ENCODE results near the gene CYTH3. TPM values are rescaled to one million over a fixed set of nuclear protein-coding genes. Genes with fewer than 3 reads are reported as not detected.
A peak's percentile ranks its signal among the peaks of the same experiment; 100 is the strongest.
"Not testable (repeated sequence)": the region's sequence is repeated elsewhere in the genome, so short reads cannot be mapped to it uniquely, and the experiment has no call there.

CYTH3 gene
- total and polyA plus RNA-seq, 2 experiments from 2014 or later, result 34.2 to 47.1 TPM

GRCh38 chr7:6234384-6234783, 38.0 kb downstream of the CYTH3 start:
- Histone ChIP-seq H3K9me2 (ENCODE audit: insufficient read depth) (no peaks in the 10 kb centered on the region), H4K20me1 (ENCODE audit: insufficient read depth) (no peaks in the 10 kb centered on the region; the same call in 1 of the 2 replicates), H3K9me3 (ENCODE audit: low read depth) (no peaks in the 10 kb centered on the region), H3F3A (ENCODE audit: insufficient read depth) (no peaks in the 10 kb centered on the region), H3K9ac (no peak overlapping the region), H3K27ac (no peak overlapping the region), H3K4me3 (no peak overlapping the region), H3K27me3 (replicated peaks; ENCODE audit: insufficient read depth) (no peaks in the 10 kb centered on the region), H2AFZ (no peak overlapping the region), H3K36me3 (ENCODE audit: low read depth) (no peaks in the 10 kb centered on the region), H3K4me1 (ENCODE audit: insufficient read depth) (no peaks in the 10 kb centered on the region), H3K79me2 (ENCODE audit: insufficient read depth) (peaks cover 100% of the 10 kb centered on the region), H3K4me2 (ENCODE audit: unreplicated experiment) (no peak overlapping the region)
- no peak for TF ChIP-seq EZH2phosphoT487 (IDR thresholded peaks at IDR 0.05; ENCODE audit: insufficient read depth, low read depth)
- no peak for TF ChIP-seq EZH2 (IDR thresholded peaks at IDR 0.05; ENCODE audit: insufficient read depth, poor library complexity, severe bottlenecking)
- in situ Hi-C loops (cut with MboI), result no loop called here
- 91 to 93% methylated on average over 6 of the region's 6 CpGs for WGBS, 2 experiments (ENCODE audit: low coverage in 1 of 2, low lambda C conversion rate in 2 of 2, missing lambda C conversion rate in 2 of 2)
- DNase-seq, result no peak

DNA sequence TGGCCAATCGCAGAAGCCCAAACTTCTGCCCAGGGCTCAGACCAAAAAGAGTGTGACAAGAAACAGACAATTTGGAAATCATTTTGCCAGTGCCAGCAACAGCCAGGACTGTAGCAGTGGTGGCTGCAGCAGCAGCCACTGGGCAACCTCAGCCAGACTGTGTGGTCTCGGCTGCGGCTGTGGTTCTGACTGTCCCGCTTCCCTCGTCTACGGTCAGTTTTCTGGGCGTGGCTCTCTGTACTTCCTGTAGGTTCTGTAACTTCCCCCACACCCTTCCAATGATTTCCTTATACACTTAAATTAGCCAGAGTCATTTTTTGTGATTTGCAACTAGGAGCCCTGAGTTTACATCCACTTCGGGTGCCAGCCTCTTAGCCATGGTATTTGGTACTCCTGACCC, 39.9 kb downstream of the CYTH3 start:
- no peak for DNase-seq
- TF ChIP-seq EZH2phosphoT487 (IDR thresholded peaks at IDR 0.05; ENCODE audit: insufficient read depth, low read depth) (no peak), EZH2 (IDR thresholded peaks at IDR 0.05; ENCODE audit: insufficient read depth, poor library complexity, severe bottlenecking) (no peak)
- Histone ChIP-seq H3K27ac (no peak overlapping the region), H3K9ac (no peak overlapping the region), H3K9me2 (ENCODE audit: insufficient read depth) (no peaks in the 10 kb centered on the region), H3K4me3 (no peak overlapping the region), H3F3A (ENCODE audit: insufficient read depth) (peaks cover 7% of the 10 kb centered on the region), H3K79me2 (ENCODE audit: insufficient read depth) (peaks cover 100% of the 10 kb centered on the region), H3K4me1 (ENCODE audit: insufficient read depth) (peaks cover 18% of the 10 kb centered on the region), H3K27me3 (replicated peaks; ENCODE audit: insufficient read depth) (no peaks in the 10 kb centered on the region), H2AFZ (no peak overlapping the region), H3K4me2 (ENCODE audit: unreplicated experiment) (no peak overlapping the region), H3K9me3 (ENCODE audit: low read depth) (no peaks in the 10 kb centered on the region), H3K36me3 (ENCODE audit: low read depth) (no peaks in the 10 kb centered on the region), H4K20me1 (ENCODE audit: insufficient read depth) (0 out of 2 replicates have a peak, but pooled peaks cover 5% of the 10 kb centered on the region)
- WGBS, 2 experiments (ENCODE audit: low coverage in 1 of 2, low lambda C conversion rate in 2 of 2, missing lambda C conversion rate in 2 of 2), result 96 to 98% methylated on average over 8 of the region's 8 CpGs
- in situ Hi-C loops (cut with MboI), result no loop called here

DNA sequence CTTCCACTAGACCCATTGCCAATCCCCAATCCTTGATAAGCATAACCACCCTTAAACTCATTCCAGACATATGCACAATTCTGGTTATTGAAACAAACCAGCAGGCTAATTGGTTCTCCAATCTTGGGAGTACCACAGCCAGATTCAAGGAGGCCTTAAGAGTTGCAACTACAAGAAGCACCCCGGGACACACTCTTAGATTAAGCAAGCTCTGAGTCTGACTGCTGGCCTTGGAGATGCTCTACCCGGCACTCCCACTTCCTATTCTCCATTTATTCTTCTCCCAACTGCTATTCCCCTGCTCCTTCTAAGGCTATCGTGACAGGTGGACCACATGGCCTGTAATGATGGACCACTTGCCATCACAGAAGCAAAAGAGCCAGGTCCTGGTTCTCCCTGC, 40.3 kb downstream of the CYTH3 start:
- H3K27me3 ChIP-seq (replicated peaks; ENCODE audit: insufficient read depth), result no peaks in the 10 kb centered on the region
- H3F3A ChIP-seq (ENCODE audit: insufficient read depth), result peaks cover 12% of the 10 kb centered on the region
- H3K79me2 ChIP-seq (ENCODE audit: insufficient read depth), result peaks cover 100% of the 10 kb centered on the region
- H4K20me1 ChIP-seq (ENCODE audit: insufficient read depth), result 0 out of 2 replicates have a peak, but pooled peaks cover 5% of the 10 kb centered on the region
- no peak overlapping the region for H3K4me3 ChIP-seq
- no peaks in the 10 kb centered on the region for H3K9me3 ChIP-seq (ENCODE audit: low read depth)
- H3K4me2 ChIP-seq (ENCODE audit: unreplicated experiment), result no peak overlapping the region
- no peak overlapping the region for H3K9ac ChIP-seq
- no peak overlapping the region for H2AFZ ChIP-seq
- in situ Hi-C loops (cut with MboI), result no loop called here
- no peaks in the 10 kb centered on the region for H3K9me2 ChIP-seq (ENCODE audit: insufficient read depth)
- 96 to 98% methylated on average over 3 of the region's 3 CpGs for WGBS, 2 experiments (ENCODE audit: low coverage in 1 of 2, low lambda C conversion rate in 2 of 2, missing lambda C conversion rate in 2 of 2)
- no peak overlapping the region for H3K27ac ChIP-seq
- H3K36me3 ChIP-seq (ENCODE audit: low read depth), result no peaks in the 10 kb centered on the region
- peaks cover 22% of the 10 kb centered on the region for H3K4me1 ChIP-seq (ENCODE audit: insufficient read depth)
- DNase-seq, result no peak
- TF ChIP-seq EZH2 (IDR thresholded peaks at IDR 0.05; ENCODE audit: insufficient read depth, poor library complexity, severe bottlenecking), result no peak
- no peak for TF ChIP-seq EZH2phosphoT487 (IDR thresholded peaks at IDR 0.05; ENCODE audit: insufficient read depth, low read depth)

DNA sequence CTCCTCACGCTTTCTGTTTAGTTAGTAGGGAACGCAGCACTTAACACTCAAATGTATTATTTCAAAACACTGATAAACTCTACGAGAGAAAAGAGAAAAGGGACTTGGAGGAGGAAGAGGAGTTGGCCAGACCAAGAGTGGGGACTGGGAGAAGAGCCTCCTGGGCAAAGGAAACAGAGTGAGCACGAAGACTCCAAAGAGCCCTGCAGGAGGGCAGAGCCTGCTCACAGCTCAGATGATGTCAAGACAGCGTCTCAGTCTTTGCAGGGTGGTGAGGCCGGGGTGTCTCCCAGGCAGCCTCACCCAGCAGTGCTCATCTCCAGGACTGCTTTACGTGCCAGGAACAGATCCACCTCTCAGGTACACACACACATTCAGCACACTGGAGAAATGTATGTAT, 41.2 kb downstream of the CYTH3 start:
- in situ Hi-C loops (cut with MboI), result no loop called here
- DNase-seq, result no peak
- Histone ChIP-seq H3K27ac (no peak overlapping the region), H3K9ac (no peak overlapping the region), H3K9me3 (ENCODE audit: low read depth) (no peaks in the 10 kb centered on the region), H4K20me1 (ENCODE audit: insufficient read depth) (0 out of 2 replicates have a peak, but pooled peaks cover 5% of the 10 kb centered on the region), H3F3A (ENCODE audit: insufficient read depth) (peaks cover 14% of the 10 kb centered on the region), H3K4me1 (ENCODE audit: insufficient read depth) (peaks cover 30% of the 10 kb centered on the region), H3K79me2 (ENCODE audit: insufficient read depth) (peaks cover 100% of the 10 kb centered on the region), H3K4me3 (no peak overlapping the region), H3K27me3 (replicated peaks; ENCODE audit: insufficient read depth) (no peaks in the 10 kb centered on the region), H3K9me2 (ENCODE audit: insufficient read depth) (no peaks in the 10 kb centered on the region), H3K4me2 (ENCODE audit: unreplicated experiment) (no peak overlapping the region), H2AFZ (no peak overlapping the region), H3K36me3 (ENCODE audit: low read depth) (no peaks in the 10 kb centered on the region)
- TF ChIP-seq EZH2phosphoT487 (IDR thresholded peaks at IDR 0.05; ENCODE audit: insufficient read depth, low read depth), result no peak
- 94% methylated on average over 7 of the region's 7 CpGs for WGBS, 2 experiments (ENCODE audit: low coverage in 1 of 2, low lambda C conversion rate in 2 of 2, missing lambda C conversion rate in 2 of 2)

DNA sequence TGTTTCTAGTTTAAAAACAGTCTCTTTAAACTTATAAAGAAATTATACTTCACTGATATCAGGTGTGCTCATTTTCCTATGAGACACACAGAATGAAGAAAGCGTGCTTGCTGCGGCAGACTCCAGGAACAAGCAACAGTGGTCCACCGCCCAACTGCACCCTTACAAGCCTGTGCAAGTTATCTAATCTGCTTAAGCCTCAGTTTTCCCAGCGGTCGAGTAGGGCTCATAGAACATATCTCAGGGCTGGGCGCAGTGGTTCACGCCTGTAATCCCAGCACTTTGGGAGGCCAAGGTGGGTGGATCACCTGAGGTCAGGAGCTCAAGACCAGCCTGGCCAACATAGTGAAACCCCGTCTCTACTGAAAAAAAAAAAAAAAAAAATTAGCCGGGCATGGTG, 43.1 kb downstream of the CYTH3 start:
- WGBS, 2 experiments (ENCODE audit: low coverage in 1 of 2, low lambda C conversion rate in 2 of 2, missing lambda C conversion rate in 2 of 2), result 61 to 63% methylated on average over 9 of the region's 9 CpGs
- peak overlapping the region; percentile 59 for H3K4me2 ChIP-seq (ENCODE audit: unreplicated experiment)
- H3K9ac ChIP-seq; H2AFZ ChIP-seq; H3K36me3 ChIP-seq (ENCODE audit: low read depth); H4K20me1 ChIP-seq (ENCODE audit: insufficient read depth); H3K9me2 ChIP-seq (ENCODE audit: insufficient read depth); in situ Hi-C loops (cut with MboI); DNase-seq; H3K9me3 ChIP-seq (ENCODE audit: low read depth); H3K4me3 ChIP-seq; H3K27me3 ChIP-seq (replicated peaks; ENCODE audit: insufficient read depth): not testable (repeated sequence)
- H3F3A ChIP-seq (ENCODE audit: insufficient read depth), result peaks cover 30% of the 10 kb centered on the region
- H3K79me2 ChIP-seq (ENCODE audit: insufficient read depth), result peaks cover 99% of the 10 kb centered on the region
- peaks cover 42% of the 10 kb centered on the region for H3K4me1 ChIP-seq (ENCODE audit: insufficient read depth)
- peak overlapping the region; percentile 52; the same call in 1 of the 2 replicates for H3K27ac ChIP-seq

Measured in GM23248 (cell line).